Loucy (cell line): ENCODE results near the gene KRTAP10-11.

ENCODE experiments used
- CTCF ChIP-seq: fragments of 200-600 bp; sonication (generic); conservative IDR thresholded peaks from 2 replicates; pipeline ENCODE4 v1.5.1; 2014; ENCODE audit warnings: mild to moderate bottlenecking, antibody characterized with exemption, low read length
- EZH2phosphoT487 ChIP-seq: fragments of 200-600 bp; IDR thresholded peaks from 2 replicates; pipeline ENCODE4 v1.6.1; 2018; ENCODE audit warnings: antibody characterized with exemption, mild to moderate bottlenecking, moderate library complexity, borderline replicate concordance

GRCh38 chr21:44657635-44658540 is 11.7 kb downstream of the KRTAP10-11 start, which contains the start of gene KRTAP12-3:
- TF ChIP-seq CTCF (no peak), EZH2phosphoT487 (no peak)
